ENCODE results near the gene ELP5.

Gene ELP5

DNA sequence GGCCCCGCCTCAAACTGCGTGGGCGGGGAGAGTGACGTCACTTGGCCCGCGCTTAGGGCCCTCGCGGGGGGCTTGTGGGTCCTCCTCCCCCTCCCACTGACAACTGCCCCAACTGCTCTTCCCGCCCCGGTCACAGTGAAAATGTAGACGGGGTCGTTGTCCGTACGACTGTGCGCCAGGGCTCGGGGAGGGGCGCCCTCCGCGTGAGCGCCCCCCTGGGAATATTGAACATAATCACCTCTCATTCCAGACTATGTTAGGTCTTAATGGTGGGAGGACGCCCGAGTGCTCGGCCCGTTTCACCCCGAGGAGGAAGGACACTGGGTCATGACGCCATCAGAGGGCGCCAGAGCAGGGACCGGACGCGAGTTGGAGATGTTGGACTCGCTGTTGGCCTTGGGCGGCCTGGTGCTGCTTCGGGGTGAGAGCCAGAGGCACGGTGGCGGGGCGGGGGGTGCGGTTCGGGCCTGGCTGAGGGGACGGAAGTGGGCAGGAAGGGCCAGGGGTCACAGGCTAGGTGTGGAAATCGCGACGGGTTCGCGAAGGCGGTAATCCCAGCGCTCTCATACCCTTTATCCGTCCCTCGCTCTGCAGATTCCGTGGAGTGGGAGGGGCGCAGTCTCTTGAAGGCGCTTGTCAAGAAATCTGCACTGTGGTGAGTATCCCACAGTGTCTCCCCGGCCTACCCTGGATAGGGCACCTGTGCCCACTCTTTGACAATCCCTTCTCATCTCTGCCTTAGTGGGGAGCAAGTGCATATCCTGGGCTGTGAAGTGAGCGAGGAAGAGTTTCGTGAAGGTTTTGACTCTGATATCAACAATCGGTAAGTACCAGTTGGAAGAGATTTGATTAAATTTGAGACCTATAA lies at the start of gene ELP5:
TSS of gene ELP5 (plus strand) at position 40 of the 868 bp plus-strand sequence. CDS start at position 376, 336 bp downstream.
- TF ChIP-seq, protein P1, sequence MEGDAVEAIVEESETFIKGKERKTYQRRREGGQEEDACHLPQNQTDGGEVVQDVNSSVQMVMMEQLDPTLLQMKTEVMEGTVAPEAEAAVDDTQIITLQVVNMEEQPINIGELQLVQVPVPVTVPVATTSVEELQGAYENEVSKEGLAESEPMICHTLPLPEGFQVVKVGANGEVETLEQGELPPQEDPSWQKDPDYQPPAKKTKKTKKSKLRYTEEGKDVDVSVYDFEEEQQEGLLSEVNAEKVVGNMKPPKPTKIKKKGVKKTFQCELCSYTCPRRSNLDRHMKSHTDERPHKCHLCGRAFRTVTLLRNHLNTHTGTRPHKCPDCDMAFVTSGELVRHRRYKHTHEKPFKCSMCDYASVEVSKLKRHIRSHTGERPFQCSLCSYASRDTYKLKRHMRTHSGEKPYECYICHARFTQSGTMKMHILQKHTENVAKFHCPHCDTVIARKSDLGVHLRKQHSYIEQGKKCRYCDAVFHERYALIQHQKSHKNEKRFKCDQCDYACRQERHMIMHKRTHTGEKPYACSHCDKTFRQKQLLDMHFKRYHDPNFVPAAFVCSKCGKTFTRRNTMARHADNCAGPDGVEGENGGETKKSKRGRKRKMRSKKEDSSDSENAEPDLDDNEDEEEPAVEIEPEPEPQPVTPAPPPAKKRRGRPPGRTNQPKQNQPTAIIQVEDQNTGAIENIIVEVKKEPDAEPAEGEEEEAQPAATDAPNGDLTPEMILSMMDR (IDR thresholded peaks at IDR 0.05; ENCODE audit: insufficient read depth, low read length, poor library complexity, severe bottlenecking): peak; percentile 25
- no peak for DNase-seq (ENCODE audit: extremely low read depth, insufficient read length)
- Histone ChIP-seq H3K27me3 (replicated peaks; ENCODE audit: control insufficient read depth, insufficient read depth, low read length) (no peaks in the 10 kb centered on the region), H3K36me3 (ENCODE audit: control insufficient read depth, insufficient read depth, low read length) (peaks cover 13% of the 10 kb centered on the region), H3K4me3 (replicated peaks; ENCODE audit: low read depth, low read length) (peak within 1 kb of the TSS; percentile 92)

GRCh38 chr17:7203391-7203790 lies 48.6 kb upstream of the ELP5 start:
- no peaks in the 10 kb centered on the region for H3K36me3 ChIP-seq (ENCODE audit: control insufficient read depth, insufficient read depth, low read length)
- DNase-seq (ENCODE audit: extremely low read depth, insufficient read length): no peak

DNA sequence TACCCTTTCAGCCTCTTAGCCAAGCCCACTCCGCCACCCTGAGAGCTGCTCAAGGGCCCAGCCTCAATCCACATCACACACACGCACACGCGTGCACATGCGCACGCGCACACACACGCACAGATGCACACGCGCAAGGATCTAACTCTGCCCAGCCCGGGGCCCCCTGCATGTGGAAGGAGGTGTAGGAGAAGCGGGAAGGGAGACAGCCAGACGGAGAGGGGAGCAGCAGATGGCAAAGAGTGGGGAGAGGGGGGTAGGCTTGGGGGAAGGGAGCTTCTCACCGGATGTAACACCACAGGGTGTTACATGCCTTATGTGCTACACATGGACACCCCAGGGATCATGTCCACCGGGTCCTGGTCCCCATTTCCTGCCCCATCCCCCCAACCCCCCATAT lies 47.7 kb upstream of the ELP5 start:
- H3K27me3 ChIP-seq (replicated peaks; ENCODE audit: control insufficient read depth, insufficient read depth, low read length): no peaks in the 10 kb centered on the region
- TF ChIP-seq, protein P1 (IDR thresholded peaks at IDR 0.05; ENCODE audit: insufficient read depth, low read length, poor library complexity, severe bottlenecking): no peak
- H3K36me3 ChIP-seq (ENCODE audit: control insufficient read depth, insufficient read depth, low read length): no peaks in the 10 kb centered on the region
- peak overlapping the region; percentile 62 for H3K4me3 ChIP-seq (replicated peaks; ENCODE audit: low read depth, low read length)
- no peak for DNase-seq (ENCODE audit: extremely low read depth, insufficient read length)

More at GRCh38 chr17:7203391-7203790, 48.6 kb upstream of the ELP5 start:
- Histone ChIP-seq H3K4me3 (replicated peaks; ENCODE audit: low read depth, low read length) (no peak overlapping the region), H3K27me3 (replicated peaks; ENCODE audit: control insufficient read depth, insufficient read depth, low read length) (no peaks in the 10 kb centered on the region)
- TF ChIP-seq, protein P1 (IDR thresholded peaks at IDR 0.05; ENCODE audit: insufficient read depth, low read length, poor library complexity, severe bottlenecking): no peak

GRCh38 chr17:7204828-7205461 lies 47.1 kb upstream of the ELP5 start:
- Histone ChIP-seq H3K27me3 (replicated peaks; ENCODE audit: control insufficient read depth, insufficient read depth, low read length) (no peaks in the 10 kb centered on the region), H3K36me3 (ENCODE audit: control insufficient read depth, insufficient read depth, low read length) (no peaks in the 10 kb centered on the region), H3K4me3 (replicated peaks; ENCODE audit: low read depth, low read length) (peak overlapping the region; percentile 62)
- DNase-seq (ENCODE audit: extremely low read depth, insufficient read length): peak; percentile 94
- TF ChIP-seq, protein P1 (IDR thresholded peaks at IDR 0.05; ENCODE audit: insufficient read depth, low read length, poor library complexity, severe bottlenecking): no peak

DNA sequence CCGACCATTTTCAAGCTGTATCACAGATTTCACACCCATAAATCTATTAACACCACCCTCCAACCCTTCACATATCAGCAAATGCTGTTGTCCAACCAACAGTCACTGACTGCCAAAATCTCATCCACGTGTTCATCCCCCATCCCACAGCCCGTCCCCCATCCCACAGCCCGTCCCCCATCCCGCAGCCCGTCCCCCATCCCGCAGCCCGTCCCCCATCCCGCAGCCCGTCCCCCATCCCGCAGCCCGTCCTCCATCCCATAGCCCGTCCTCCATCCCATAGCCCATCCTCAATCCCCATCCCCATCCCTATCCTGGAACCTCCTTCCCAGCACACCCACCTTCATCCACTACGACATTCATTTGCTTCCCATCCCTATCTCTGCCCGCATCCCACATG lies 46.5 kb upstream of the ELP5 start:
- peak overlapping the region; percentile 62 for H3K4me3 ChIP-seq (replicated peaks; ENCODE audit: low read depth, low read length)
- TF ChIP-seq, protein P1 (IDR thresholded peaks at IDR 0.05; ENCODE audit: insufficient read depth, low read length, poor library complexity, severe bottlenecking): no peak
- no peak for DNase-seq (ENCODE audit: extremely low read depth, insufficient read length)
- H3K36me3 ChIP-seq (ENCODE audit: control insufficient read depth, insufficient read depth, low read length): no peaks in the 10 kb centered on the region
- H3K27me3 ChIP-seq (replicated peaks; ENCODE audit: control insufficient read depth, insufficient read depth, low read length): no peaks in the 10 kb centered on the region

All from GM06990 (cell line).